HUES48 (cell line): ENCODE measurements around the gene CELSR3.

Experiments
- H3K27ac ChIP-seq: one replicate; pipeline ENCODE4 v1.7.0; 2013; ENCODE audit warnings: low read depth, low read length, inconsistent platforms
- H3K27me3 ChIP-seq: 2 replicates; pipeline ENCODE4 v1.6.1; 2013; ENCODE audit warnings: mild to moderate bottlenecking, low read length; ENCODE audit not compliant: control insufficient read depth, insufficient read depth
- H3K36me3 ChIP-seq: 2 replicates; pipeline ENCODE4 v1.6.1; 2013; ENCODE audit warnings: low read length; ENCODE audit not compliant: control insufficient read depth, insufficient read depth
- H3K4me1 ChIP-seq: 2 replicates; pipeline ENCODE4 v1.6.1; 2013; ENCODE audit warnings: mild to moderate bottlenecking, low read length; ENCODE audit not compliant: control insufficient read depth, insufficient read depth
- H3K4me3 ChIP-seq: 2 replicates; pipeline ENCODE4 v1.5.1; 2013; ENCODE audit warnings: mild to moderate bottlenecking, low read depth, low read length
- H3K9ac ChIP-seq: 2 replicates; pipeline ENCODE4 v1.6.1; 2013; ENCODE audit warnings: mild to moderate bottlenecking, low read depth, low read length, moderate library complexity
- H3K9me3 ChIP-seq: 2 replicates; pipeline ENCODE4 v1.6.1; 2013; ENCODE audit warnings: low read length; ENCODE audit not compliant: control insufficient read depth, insufficient read depth

The CELSR3 gene

DNA sequence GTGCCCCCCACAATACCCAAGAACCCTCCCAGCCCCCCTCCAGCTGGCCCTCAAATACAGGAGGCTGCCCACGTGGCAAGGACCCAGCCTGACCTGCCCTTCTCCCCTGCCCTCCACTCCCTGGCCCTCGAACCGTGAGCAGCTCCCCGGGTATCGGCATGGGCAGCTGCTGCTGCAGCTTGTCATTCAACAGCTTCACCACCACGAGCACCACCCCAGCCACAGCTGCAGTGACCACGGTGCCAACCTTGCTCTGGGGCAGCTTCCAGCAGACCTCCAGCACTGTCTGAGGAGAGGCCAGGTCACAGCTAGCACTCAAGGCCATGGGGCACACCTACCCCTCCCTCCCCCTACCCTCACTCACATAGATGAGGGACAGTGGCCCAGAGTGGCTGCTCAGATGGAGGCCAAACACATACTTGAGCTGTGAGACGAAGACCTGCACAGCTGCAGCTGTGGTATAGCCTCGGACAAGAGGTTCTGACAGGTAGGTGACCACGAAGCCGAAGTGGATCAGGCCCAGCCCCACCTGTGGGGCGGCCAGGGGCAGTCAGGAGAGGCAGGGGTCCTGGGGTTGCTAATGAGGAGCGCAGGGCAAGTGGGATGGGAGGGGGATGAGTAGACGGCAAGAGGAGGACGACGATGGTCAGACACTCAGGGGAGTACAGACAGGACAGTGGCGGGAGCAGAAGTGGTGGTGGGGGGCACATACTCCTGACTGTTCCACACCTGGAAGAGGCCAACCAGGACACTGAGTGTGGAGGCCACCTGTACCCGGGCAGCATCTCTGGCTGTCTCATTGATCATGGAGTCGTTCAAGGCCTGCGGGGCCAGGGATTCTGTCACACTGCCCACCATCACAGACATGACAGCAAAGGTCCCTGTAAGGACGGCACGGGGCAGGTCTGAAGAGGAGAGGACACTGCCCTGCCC lies 30.9 kb downstream of the CELSR3 start:
- Histone ChIP-seq H3K27me3 (no peaks in the 10 kb centered on the region), H3K36me3 (peaks cover 69% of the 10 kb centered on the region), H3K27ac (no peak overlapping the region), H3K9ac (no peak overlapping the region), H3K4me3 (no peak overlapping the region), H3K4me1 (peaks cover 10% of the 10 kb centered on the region), H3K9me3 (no peaks in the 10 kb centered on the region)

DNA sequence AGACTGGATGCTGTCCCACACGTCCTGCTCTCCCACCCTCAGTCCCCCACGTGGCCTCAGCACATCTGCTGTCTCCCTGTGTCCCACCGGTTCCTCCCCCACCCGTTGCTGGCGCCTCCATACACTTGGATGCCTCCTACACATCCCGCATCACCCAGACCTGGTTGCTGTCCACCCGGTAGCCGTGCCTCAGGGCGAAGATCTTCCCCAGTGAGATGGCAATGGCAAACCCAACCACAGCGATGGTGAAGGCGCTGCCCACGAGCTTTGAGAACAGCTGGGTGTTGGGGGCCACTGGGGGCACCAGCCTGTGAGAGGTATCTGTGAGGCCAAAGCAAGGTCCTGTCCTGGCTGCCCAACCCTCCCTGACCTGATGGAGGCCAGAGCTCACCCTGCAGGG lies 31.9 kb downstream of the CELSR3 start:
- Histone ChIP-seq H3K4me3 (no peak overlapping the region), H3K9me3 (no peaks in the 10 kb centered on the region), H3K36me3 (peaks cover 79% of the 10 kb centered on the region), H3K4me1 (0 out of 2 replicates have a peak, but pooled peaks cover 2% of the 10 kb centered on the region), H3K27ac (no peak overlapping the region), H3K9ac (no peak overlapping the region), H3K27me3 (no peaks in the 10 kb centered on the region)

DNA sequence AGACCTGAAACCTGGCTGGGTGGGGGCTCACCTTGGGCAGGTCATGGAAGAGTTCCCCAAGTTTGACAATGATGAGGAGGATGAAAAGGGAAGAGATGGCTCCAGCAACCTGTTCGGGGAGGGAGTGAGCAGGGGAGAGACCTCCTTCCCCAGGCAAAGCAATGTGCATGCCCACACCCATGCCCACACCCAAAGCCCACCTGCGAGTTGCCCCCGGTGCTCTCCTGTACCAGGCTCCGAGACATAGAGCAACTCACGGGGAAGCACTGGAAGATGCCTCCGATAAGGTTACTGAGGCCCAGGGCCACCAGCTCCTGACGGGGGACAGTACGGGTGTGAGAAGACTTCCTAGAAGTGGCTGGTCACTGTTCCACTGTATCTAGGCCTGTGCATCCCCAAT lies 32.3 kb downstream of the CELSR3 start:
- no peak overlapping the region for H3K27ac ChIP-seq
- H3K27me3 ChIP-seq = no peaks in the 10 kb centered on the region
- 0 out of 2 replicates have a peak, but pooled peaks cover 2% of the 10 kb centered on the region for H3K4me1 ChIP-seq
- H3K9ac ChIP-seq = no peak overlapping the region
- H3K4me3 ChIP-seq = no peak overlapping the region
- H3K9me3 ChIP-seq = no peaks in the 10 kb centered on the region
- peaks cover 83% of the 10 kb centered on the region for H3K36me3 ChIP-seq

DNA sequence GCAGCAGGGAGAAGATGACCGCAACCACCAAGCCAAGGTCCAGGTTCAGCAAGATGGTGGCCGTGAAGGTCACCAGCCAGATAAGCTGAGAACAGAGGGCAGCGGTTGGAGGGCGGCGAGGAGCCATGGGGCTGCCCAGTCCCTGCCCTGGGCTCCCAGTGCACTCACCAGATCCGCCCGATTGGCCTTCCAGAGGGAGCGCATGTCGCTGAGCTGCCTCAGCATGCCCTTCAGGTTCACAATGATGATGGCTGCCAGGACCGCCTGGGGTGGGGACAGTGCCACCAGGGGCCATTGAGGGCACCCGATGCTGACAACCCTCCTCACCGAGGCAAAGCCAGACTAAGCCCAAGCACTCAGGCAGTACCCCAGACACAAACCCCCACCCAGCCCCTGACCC lies 32.8 kb downstream of the CELSR3 start:
- no peak overlapping the region for H3K27ac ChIP-seq
- 0 out of 2 replicates have a peak, but pooled peaks cover 2% of the 10 kb centered on the region for H3K4me1 ChIP-seq
- H3K36me3 ChIP-seq = peaks cover 88% of the 10 kb centered on the region

DNA sequence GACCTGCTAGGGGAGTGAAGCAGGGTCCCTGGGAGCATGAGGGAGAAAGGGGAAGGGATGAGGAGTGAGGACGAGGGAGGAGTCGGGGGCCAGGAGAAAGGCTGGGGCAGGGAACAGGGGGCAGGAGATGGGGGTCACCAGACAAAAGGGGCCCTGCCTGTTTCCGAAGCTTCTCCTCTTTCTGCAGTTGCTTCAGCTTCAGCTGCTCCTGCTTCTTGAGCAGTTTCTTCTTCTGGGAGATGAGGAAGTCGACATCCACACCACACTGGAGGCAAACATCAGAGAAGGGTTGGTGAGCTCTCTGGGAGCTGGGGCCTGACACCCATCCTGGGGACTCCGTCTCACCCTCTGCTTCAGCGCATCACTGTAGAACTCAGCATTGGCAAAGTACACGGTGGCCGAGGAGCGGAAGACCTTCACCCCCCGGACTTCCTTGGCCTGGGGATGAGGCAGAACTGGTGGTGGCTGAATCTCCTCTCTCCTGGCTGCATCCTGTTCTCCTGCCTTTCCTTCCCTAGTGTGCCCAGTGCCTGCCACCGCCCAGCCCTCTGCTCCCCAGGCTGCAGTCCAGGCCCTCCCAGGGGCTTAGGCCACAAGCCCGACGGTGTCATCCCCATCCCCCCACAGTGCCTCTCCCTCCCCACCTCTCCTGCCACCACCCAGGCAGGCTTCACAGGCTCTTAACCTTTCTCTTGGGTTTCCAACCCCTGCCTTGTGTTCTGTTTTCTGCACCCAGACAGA lies 34.2 kb downstream of the CELSR3 start:
- Histone ChIP-seq H3K27me3 (no peaks in the 10 kb centered on the region), H3K9ac (no peak overlapping the region), H3K27ac (no peak overlapping the region), H3K9me3 (no peaks in the 10 kb centered on the region), H3K4me3 (no peak overlapping the region), H3K36me3 (peaks cover 86% of the 10 kb centered on the region), H3K4me1 (no peaks in the 10 kb centered on the region)

More for the DNA sequence above, 32.8 kb downstream of the CELSR3 start:
- Histone ChIP-seq H3K4me3 (no peak overlapping the region), H3K9ac (no peak overlapping the region), H3K9me3 (no peaks in the 10 kb centered on the region), H3K27me3 (no peaks in the 10 kb centered on the region)

DNA sequence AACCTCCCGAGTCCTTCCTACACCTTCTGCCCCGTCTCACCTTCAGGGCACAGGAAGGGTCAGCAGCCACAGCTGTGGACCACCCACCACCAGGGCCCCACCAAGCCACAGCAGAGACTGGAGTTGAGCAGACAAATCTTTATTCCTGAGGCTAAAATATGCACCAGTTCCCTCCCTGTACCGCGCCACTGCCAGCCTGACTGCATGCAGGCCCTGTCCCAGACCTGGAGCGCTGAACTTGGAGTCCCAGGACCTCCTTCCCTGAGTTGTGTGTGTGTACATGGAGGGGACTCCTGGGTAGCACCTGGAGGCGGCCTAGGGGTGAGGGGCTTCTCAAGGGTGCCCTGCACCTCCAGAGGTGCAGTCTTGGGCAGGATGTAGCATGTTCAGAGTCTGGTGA lies 37.1 kb downstream of the CELSR3 start:
- Histone ChIP-seq H3K27ac (no peak overlapping the region), H3K4me3 (no peak overlapping the region), H3K27me3 (no peaks in the 10 kb centered on the region), H3K9me3 (no peaks in the 10 kb centered on the region), H3K9ac (no peak overlapping the region), H3K36me3 (peaks cover 61% of the 10 kb centered on the region), H3K4me1 (no peaks in the 10 kb centered on the region)

DNA sequence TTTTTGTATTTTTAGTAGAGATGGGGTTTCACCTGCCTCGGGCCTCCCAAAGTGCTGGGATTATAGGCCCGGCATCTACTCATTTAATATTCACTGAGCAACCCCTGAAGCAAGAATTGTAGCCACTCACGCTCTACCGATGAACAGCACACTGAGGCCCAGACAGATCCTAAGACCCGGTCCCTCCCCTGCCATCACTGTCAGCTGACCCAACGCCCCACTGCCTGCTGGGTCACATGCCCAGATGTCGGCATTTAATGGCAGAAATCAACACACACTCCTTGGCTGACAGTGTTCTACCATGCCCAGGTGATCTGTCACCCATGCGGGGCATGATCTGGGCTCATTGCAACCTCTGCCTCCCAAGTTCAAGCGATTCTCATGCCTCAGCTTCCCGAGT lies 37.9 kb downstream of the CELSR3 start:
- Histone ChIP-seq H3K36me3 (peaks cover 61% of the 10 kb centered on the region), H3K9me3 (no peaks in the 10 kb centered on the region), H3K27me3 (no peaks in the 10 kb centered on the region), H3K27ac (no peak overlapping the region), H3K4me1 (no peaks in the 10 kb centered on the region), H3K9ac (no peak overlapping the region), H3K4me3 (no peak overlapping the region)

DNA sequence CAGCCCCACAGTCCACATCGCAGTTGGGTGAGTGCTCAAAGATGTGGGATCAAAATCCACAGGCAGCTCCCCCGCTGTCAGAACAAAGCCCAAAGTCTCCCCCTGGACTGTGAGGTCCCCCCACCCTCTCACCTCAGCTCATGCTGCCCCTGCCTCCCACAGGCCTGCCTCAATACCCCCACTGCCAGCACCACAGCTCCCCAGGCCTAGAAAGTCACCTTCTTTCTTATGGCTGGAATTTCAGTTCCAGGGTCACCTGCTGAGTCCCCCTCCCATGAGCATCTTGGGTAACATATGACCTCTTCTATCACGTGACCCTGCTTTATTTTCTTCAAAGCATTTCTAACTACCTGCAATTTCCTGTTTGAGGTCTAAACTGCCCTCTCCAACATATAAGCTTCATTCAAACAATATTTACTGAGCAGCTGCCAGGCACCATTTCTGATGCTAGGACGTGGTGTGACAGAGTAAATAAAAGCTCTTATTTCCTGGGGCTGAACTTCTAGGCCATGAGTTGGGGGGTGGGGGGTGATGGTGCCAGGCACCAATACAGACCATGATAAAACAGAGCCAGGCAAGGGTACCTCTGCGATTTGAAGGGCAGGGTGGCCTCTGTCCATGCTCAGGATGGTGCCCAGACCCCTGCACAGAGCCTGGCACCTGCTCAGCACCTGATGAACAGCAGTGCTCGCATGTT lies 38.7 kb downstream of the CELSR3 start:
- Histone ChIP-seq H3K27me3 (no peaks in the 10 kb centered on the region), H3K4me1 (no peaks in the 10 kb centered on the region), H3K4me3 (no peak overlapping the region), H3K9me3 (no peaks in the 10 kb centered on the region), H3K27ac (no peak overlapping the region), H3K9ac (no peak overlapping the region), H3K36me3 (peaks cover 56% of the 10 kb centered on the region)

DNA sequence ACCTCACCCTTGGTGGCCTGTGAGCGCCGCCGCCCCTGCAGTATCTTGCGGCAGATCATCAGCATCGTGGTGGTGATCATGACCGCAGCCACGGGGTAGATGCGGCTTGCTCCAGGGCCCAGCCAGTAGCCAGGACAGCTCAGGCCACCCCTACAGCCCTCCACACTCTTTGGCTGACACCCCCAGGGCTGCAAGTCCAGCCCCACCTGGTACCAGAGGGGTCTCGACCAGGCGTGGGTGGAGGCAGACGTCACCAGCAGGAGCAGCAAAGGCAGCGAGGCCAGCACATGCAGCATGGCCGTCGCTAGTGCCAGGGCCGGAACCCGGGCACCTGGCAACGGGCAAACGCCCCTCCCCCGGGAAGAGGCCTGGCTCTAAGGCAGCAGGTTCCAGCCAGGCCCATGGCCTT lies 41.2 kb downstream of the CELSR3 start, which contains the start of gene TMEM89:
TSS of gene TMEM89 (minus strand) at position 309 of the 409 bp plus-strand sequence. CDS start at position 296, 13 bp downstream.
- H3K27me3 ChIP-seq = no peaks in the 10 kb centered on the region
- H3K36me3 ChIP-seq = peaks cover 37% of the 10 kb centered on the region
- H3K27ac ChIP-seq = no peak within 1 kb of the TSS
- H3K9me3 ChIP-seq = peaks cover 10% of the 10 kb centered on the region
- H3K4me1 ChIP-seq = no peaks in the 10 kb centered on the region
- no peak within 1 kb of the TSS for H3K9ac ChIP-seq
- H3K4me3 ChIP-seq = no peak within 1 kb of the TSS

DNA sequence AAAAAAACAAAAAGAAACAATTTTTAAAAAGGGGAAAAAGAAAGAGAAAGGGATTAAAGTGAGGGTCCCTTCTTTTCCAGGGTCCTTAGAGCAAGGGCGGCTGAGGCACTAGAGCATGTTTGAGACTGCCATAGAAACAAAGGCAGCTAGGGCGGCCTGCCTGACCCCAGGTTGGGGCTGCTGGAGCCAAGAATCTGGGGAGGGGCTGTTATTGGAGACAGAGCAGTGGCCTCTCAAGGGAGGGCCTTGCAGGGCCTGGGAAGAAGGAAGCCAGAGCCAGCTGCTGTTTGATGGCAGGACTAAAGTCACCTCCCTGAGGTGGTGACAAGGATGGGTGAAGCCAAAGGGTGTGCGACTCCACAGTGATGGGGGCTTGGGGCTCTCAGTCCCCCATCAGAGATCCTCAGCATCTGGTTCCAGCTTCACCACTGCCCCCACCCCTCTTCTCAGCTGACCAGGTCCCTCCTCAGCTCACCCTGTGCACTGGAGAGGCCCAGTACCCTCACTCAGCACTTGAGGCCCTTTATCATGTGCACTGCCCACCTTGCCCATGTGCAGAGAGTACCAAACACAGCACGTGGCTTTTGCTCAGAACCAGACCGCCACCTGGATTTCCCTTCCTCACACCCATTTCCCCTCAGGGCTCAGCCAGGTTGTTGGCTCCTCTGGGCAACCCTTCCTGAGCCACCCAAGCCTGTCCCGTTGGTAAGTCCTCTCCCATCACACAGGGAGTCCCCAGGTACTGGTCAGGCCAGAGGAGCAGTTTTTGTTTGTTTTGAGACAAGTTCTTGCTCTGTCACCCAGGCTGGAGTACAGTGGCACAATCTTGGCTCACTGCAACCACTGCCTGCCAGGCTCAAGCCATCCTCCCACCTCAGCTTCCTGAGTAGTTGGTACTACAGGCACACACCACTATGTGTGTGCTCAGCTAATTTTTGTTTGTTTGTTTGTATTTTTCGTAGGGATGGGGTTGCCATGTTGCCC lies 42.9 kb downstream of the CELSR3 start:
- Histone ChIP-seq H3K27ac (no peak overlapping the region), H3K9me3 (peaks cover 10% of the 10 kb centered on the region), H3K9ac (no peak overlapping the region), H3K4me3 (no peak overlapping the region), H3K27me3 (no peaks in the 10 kb centered on the region), H3K36me3 (peaks cover 21% of the 10 kb centered on the region), H3K4me1 (no peaks in the 10 kb centered on the region)
